HepG2 (cell line): ENCODE measurements around the gene PCGF2. TPM values are rescaled to one million over a fixed set of nuclear protein-coding genes. Genes with fewer than 3 reads are reported as not detected.

Experiments
- ATF3 ChIP-seq: sonication (generic); formaldehyde crosslinking; IDR thresholded peaks from 2 replicates; pipeline ENCODE4 v1.4.0; 2020; ENCODE audit warnings: missing genetic modification reagents
- E2F1 ChIP-seq: sonication (generic); formaldehyde crosslinking; IDR thresholded peaks from 2 replicates; pipeline ENCODE4 v1.5.0; 2020; ENCODE audit warnings: missing genetic modification reagents
- E2F5 ChIP-seq: sonication (generic); formaldehyde crosslinking; conservative IDR thresholded peaks from 2 replicates; pipeline ENCODE4 v1.4.0; 2020; ENCODE audit warnings: missing genetic modification reagents
- FOXO4 ChIP-seq: sonication (generic); formaldehyde crosslinking; conservative IDR thresholded peaks from 2 replicates; pipeline ENCODE4 v1.8.1; 2023; ENCODE audit warnings: missing genetic modification reagents
- RBM22 ChIP-seq: fragments of 200-400 bp; formaldehyde crosslinking; optimal IDR thresholded peaks from 2 replicates; pipeline ENCODE3; 2017; ENCODE audit warnings: mild to moderate bottlenecking, low read length, moderate library complexity
- SNAI1 ChIP-seq: sonication (generic); formaldehyde crosslinking; IDR thresholded peaks from 2 replicates; pipeline ENCODE4 v1.5.0; 2020; ENCODE audit warnings: mild to moderate bottlenecking, missing genetic modification reagents, borderline replicate concordance
- U2AF1 ChIP-seq: fragments of 200-400 bp; formaldehyde crosslinking; optimal IDR thresholded peaks from 2 replicates; pipeline ENCODE3; 2017; ENCODE audit warnings: mild to moderate bottlenecking, low read depth, low read length
- ZNF101 ChIP-seq: sonication (generic); formaldehyde crosslinking; IDR thresholded peaks from 2 replicates; pipeline ENCODE4 v1.4.0; 2020; ENCODE audit warnings: mild to moderate bottlenecking, low read depth, missing genetic modification reagents, borderline replicate concordance
- ZNF614 ChIP-seq: IDR thresholded peaks from 2 replicates; pipeline ENCODE4 v1.6.1; 2018; ENCODE audit warnings: missing biosample characterization, missing genetic modification reagents, inconsistent platforms, borderline replicate concordance
- ZSCAN22 ChIP-seq: sonication (generic); formaldehyde crosslinking; IDR thresholded peaks from 2 replicates; pipeline ENCODE4 v1.4.0; 2020; ENCODE audit warnings: mild to moderate bottlenecking, missing genetic modification reagents
- polyA plus RNA-seq, 8 experiments: library from polyadenylated mRNA; depleted of rRNA in 3 of 8; stranded (reverse) in 7 of 8; unstranded in 1 of 8; fragments of >200 nt; fragmentation: Illumina TruSeq in 4 of 8; extraction: Trizol in 4 of 8; gene quantifications; 2 replicates each; pipeline versions ENCODE4 v1.2.1 to v1.2.3, GENCODE V29; 2011 to 2016; ENCODE audit warnings: low read depth in 4 of 8, missing spikeins in 1 of 8, mixed read lengths in 1 of 8; ENCODE audit not compliant: insufficient read depth in 1 of 8
- total RNA-seq, 5 experiments: library from RNA; depleted of rRNA; stranded (reverse); fragments of >200 nt; fragmentation: Illumina TruSeq; extraction: Trizol; gene quantifications; 2 replicates each; pipeline ENCODE4 v1.2.3, GENCODE V29; 2016; ENCODE audit warnings: low read depth in 1 of 5

Gene PCGF2
- total and polyA plus RNA-seq, 2 of the 13 experiments (the other 11 are each of a cell fraction or from before 2014, with no cell fraction given) = 11.6 to 29.4 TPM

- TF ChIP-seq E2F5 (0 out of 2 replicates have a peak, but pooled peaks have one; percentile 6), ATF3 (CRISPR knock-in tag) (no peak), FOXO4 (CRISPR knock-in tag) (0 out of 2 replicates have a peak, but pooled peaks have one; percentile 87), SNAI1 (CRISPR knock-in tag) (peak; percentile 47; the same call in 1 of the 2 replicates), ZSCAN22 (CRISPR knock-in tag) (no peak), U2AF1 (no peak), E2F1 (CRISPR knock-in tag) (no peak), RBM22 (peak; percentile 4), ZNF101 (CRISPR knock-in tag) (no peak), ZNF614 (CRISPR knock-in tag) (no peak)
Measured at GRCh38 chr17:38729368-38729885, 18.7 kb downstream of the PCGF2 start (continued).
